ENCODE measurements around the gene PSMD6.

PSMD6 gene

GRCh38 chr3:64063207-64063982 lies 40.1 kb upstream of the PSMD6 start:
- no peak for TF ChIP-seq CTCF (IDR thresholded peaks at IDR 0.05; ENCODE audit: extremely low read depth, insufficient read depth, missing control alignments)
- DNase-seq (ENCODE audit: low spot score), result no peak
- in situ Hi-C loops (cut with MboI; ENCODE audit: low pct_unique_long_range_greater_than_20kb, low sequenced_read_pairs, unreplicated experiment), result no loop called here

- no peak for TF ChIP-seq CTCF (IDR thresholded peaks at IDR 0.05; ENCODE audit: extremely low read depth, insufficient read depth, missing control alignments)
- no peak for DNase-seq (ENCODE audit: low spot score)
- in situ Hi-C loops (cut with MboI; ENCODE audit: low pct_unique_long_range_greater_than_20kb, low sequenced_read_pairs, unreplicated experiment), result no loop called here
Observed at GRCh38 chr3:64061628-64062027, 38.3 kb upstream of the PSMD6 start.

- in situ Hi-C loops (cut with MboI; ENCODE audit: low pct_unique_long_range_greater_than_20kb, low sequenced_read_pairs, unreplicated experiment), result no loop called here
- TF ChIP-seq CTCF (IDR thresholded peaks at IDR 0.05; ENCODE audit: extremely low read depth, insufficient read depth, missing control alignments), result no peak
- DNase-seq (ENCODE audit: low spot score), result no peak
Observed at GRCh38 chr3:64059484-64060175, 36.3 kb upstream of the PSMD6 start.

- no peak for DNase-seq (ENCODE audit: low spot score)
- TF ChIP-seq CTCF (IDR thresholded peaks at IDR 0.05; ENCODE audit: extremely low read depth, insufficient read depth, missing control alignments), result no peak
- in situ Hi-C loops (cut with MboI; ENCODE audit: low pct_unique_long_range_greater_than_20kb, low sequenced_read_pairs, unreplicated experiment), result no loop called here
Observed at GRCh38 chr3:64058566-64058965, 35.3 kb upstream of the PSMD6 start.

- TF ChIP-seq CTCF (IDR thresholded peaks at IDR 0.05; ENCODE audit: extremely low read depth, insufficient read depth, missing control alignments), result no peak
- in situ Hi-C loops (cut with MboI; ENCODE audit: low pct_unique_long_range_greater_than_20kb, low sequenced_read_pairs, unreplicated experiment), result no loop called here
- DNase-seq (ENCODE audit: low spot score), result no peak
Observed at GRCh38 chr3:64057231-64057630, 33.9 kb upstream of the PSMD6 start.

GRCh38 chr3:64056606-64057180 lies 33.4 kb upstream of the PSMD6 start:
- no peak for TF ChIP-seq CTCF (IDR thresholded peaks at IDR 0.05; ENCODE audit: extremely low read depth, insufficient read depth, missing control alignments)
- in situ Hi-C loops (cut with MboI; ENCODE audit: low pct_unique_long_range_greater_than_20kb, low sequenced_read_pairs, unreplicated experiment), result no loop called here
- DNase-seq (ENCODE audit: low spot score), result no peak

Data from GM13977 (cell line).